ENCODE data around the gene EQTN. TPM values are rescaled to one million over a fixed set of nuclear protein-coding genes. Genes with fewer than 3 reads are reported as not detected.

Gene EQTN
- total RNA-seq, 1 donor from 2014 or later: not detected

DNA sequence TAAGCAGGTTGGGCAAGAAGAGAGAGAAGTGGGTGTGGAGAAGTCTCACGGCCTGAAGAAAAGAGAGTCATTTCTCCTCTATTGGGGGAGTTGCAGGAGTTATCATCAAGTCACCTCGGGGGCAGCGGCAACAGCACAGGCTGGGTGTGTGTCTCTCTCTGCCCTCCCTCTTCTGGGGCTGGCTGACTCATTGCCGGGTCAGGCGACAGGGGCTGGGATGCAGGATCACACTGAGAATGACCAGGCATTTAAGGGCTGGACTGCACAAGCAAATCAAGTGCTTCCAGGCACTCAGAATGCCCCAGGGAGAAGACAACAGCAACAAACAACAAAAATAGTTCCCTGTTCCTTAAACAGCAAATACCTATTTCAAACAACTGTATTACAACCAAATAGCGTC is 6.3 kb upstream of the EQTN start:
- Histone ChIP-seq H3K9me3 (ENCODE audit: control insufficient read depth in 3 of 3, low read length in 3 of 3) (no peaks in the 10 kb centered on the region), H3K9ac (ENCODE audit: low read depth in 1 of 3, low read length in 3 of 3) (no peak overlapping the region)

DNA sequence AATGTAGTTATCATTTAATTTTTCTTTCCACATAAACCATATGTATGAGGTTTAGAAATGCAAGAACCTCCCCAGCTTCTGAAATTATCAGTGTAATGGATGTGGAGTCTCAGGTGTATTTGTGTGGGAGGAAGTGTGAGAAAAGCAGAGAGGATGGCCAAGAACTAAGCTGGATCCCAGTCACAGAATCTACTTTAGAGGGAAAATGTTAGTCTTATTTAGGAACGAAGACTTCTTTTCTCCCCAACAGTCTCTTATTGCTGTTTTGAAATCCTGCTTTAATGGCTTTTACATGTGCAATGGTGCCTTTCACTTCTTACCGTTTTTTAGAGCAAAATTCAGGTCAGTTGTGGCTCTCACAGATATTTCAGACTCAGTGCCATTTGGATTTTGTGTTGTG is 3.0 kb downstream of the EQTN start:
- no peaks in the 10 kb centered on the region for H3K36me3 ChIP-seq (ENCODE audit: control insufficient read depth in 3 of 3, insufficient read depth in 3 of 3, low read length in 3 of 3)
- H3K4me3 ChIP-seq (ENCODE audit: low read length in 3 of 3): no peak overlapping the region
- no peaks in the 10 kb centered on the region for H3K4me1 ChIP-seq (ENCODE audit: control insufficient read depth in 3 of 3, insufficient read depth in 3 of 3, low read length in 3 of 3)
- no peak overlapping the region for H3K9ac ChIP-seq (ENCODE audit: low read depth in 1 of 3, low read length in 3 of 3)
- H3K9me3 ChIP-seq (ENCODE audit: control insufficient read depth in 3 of 3, low read length in 3 of 3): no peaks in the 10 kb centered on the region
- no peak overlapping the region for H3K27ac ChIP-seq (ENCODE audit: low read depth, low read length)
- H3K27me3 ChIP-seq (ENCODE audit: control insufficient read depth in 3 of 3, insufficient read depth in 3 of 3, low read length in 3 of 3): no peaks in the 10 kb centered on the region

More for the DNA sequence above, 6.3 kb upstream of the EQTN start:
- no peaks in the 10 kb centered on the region for H3K36me3 ChIP-seq (ENCODE audit: control insufficient read depth in 3 of 3, insufficient read depth in 3 of 3, low read length in 3 of 3)
- H3K27me3 ChIP-seq (ENCODE audit: control insufficient read depth in 3 of 3, insufficient read depth in 3 of 3, low read length in 3 of 3): no peaks in the 10 kb centered on the region
- H3K4me1 ChIP-seq (ENCODE audit: control insufficient read depth in 3 of 3, insufficient read depth in 3 of 3, low read length in 3 of 3): no peaks in the 10 kb centered on the region
- H3K4me3 ChIP-seq (ENCODE audit: low read length in 3 of 3): peak overlapping the region in 1 of 3 donors; percentile 17
- no peak overlapping the region for H3K27ac ChIP-seq (ENCODE audit: low read depth, low read length)

DNA sequence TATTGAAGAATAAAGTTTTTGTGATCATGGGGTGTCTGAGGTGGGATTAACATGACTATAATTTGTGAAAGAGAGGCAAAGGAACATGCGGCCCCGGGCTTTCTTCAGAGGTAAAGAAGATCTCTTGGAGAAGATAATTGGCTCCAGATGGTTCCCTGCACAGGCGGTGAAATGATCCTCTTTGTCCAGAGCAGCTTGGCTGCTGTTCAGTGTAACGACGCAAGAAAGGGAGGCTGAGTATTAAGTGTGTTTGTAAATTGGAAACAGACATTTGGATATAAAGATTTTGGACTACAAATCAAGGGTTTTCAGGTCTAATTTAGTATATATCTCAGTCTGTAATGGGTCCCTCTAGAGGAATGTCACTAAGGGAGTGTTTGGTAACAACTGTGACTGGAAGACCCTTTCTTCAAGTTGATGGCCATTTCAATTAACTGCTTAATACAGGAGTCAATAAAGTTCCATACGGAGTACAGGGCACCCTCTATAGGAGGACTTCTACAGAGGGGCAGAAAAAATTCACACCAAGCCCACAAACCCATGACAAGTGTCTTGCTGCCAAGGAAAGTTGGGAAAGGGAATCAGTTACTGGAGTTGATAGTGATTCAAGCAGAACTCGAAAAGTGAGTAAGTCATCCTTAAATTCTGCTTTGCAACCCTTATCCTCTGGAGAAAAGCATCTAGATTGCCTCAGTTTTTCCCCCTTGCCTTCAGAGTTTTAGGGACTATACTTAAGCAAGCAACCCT is 4.1 kb downstream of the EQTN start:
- peak overlapping the region; percentile 19 for H3K27ac ChIP-seq (ENCODE audit: low read depth, low read length)
- no peaks in the 10 kb centered on the region for H3K27me3 ChIP-seq (ENCODE audit: control insufficient read depth in 3 of 3, insufficient read depth in 3 of 3, low read length in 3 of 3)
- no peaks in the 10 kb centered on the region for H3K36me3 ChIP-seq (ENCODE audit: control insufficient read depth in 3 of 3, insufficient read depth in 3 of 3, low read length in 3 of 3)

DNA sequence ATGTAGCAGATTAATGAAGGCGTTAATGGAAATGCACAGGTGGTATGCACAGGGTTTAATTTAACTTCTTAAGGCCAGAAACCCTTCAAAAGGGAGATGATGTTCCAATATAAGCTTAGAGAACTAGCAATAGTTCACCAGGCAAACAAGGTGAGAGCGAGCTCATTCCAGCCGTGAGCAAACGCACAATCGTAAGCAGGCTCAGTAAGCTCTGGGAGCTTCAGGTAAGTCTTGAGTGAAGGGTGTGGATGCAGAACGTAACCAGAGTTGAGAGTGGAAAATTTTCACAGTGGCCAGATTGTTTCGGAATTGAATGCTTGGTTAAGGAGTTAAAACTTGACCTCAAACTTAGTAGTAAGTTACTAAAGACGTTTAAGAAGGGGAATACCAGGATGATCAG is 5.7 kb downstream of the EQTN start:
- H3K4me3 ChIP-seq (ENCODE audit: low read length in 3 of 3): no peak overlapping the region
- no peaks in the 10 kb centered on the region for H3K9me3 ChIP-seq (ENCODE audit: control insufficient read depth in 3 of 3, low read length in 3 of 3)
- H3K36me3 ChIP-seq (ENCODE audit: control insufficient read depth in 3 of 3, insufficient read depth in 3 of 3, low read length in 3 of 3): no peaks in the 10 kb centered on the region
- H3K9ac ChIP-seq (ENCODE audit: low read depth in 1 of 3, low read length in 3 of 3): no peak overlapping the region
- no peak overlapping the region for H3K27ac ChIP-seq (ENCODE audit: low read depth, low read length)
- no peaks in the 10 kb centered on the region for H3K4me1 ChIP-seq (ENCODE audit: control insufficient read depth in 3 of 3, insufficient read depth in 3 of 3, low read length in 3 of 3)
- H3K27me3 ChIP-seq (ENCODE audit: control insufficient read depth in 3 of 3, insufficient read depth in 3 of 3, low read length in 3 of 3): no peaks in the 10 kb centered on the region

More for the DNA sequence above, 4.1 kb downstream of the EQTN start:
- no peak overlapping the region for H3K9ac ChIP-seq (ENCODE audit: low read depth in 1 of 3, low read length in 3 of 3)
- H3K9me3 ChIP-seq (ENCODE audit: control insufficient read depth in 3 of 3, low read length in 3 of 3): no peaks in the 10 kb centered on the region
- no peak overlapping the region for H3K4me3 ChIP-seq (ENCODE audit: low read length in 3 of 3)
- H3K4me1 ChIP-seq (ENCODE audit: control insufficient read depth in 3 of 3, insufficient read depth in 3 of 3, low read length in 3 of 3): no peaks in the 10 kb centered on the region

DNA sequence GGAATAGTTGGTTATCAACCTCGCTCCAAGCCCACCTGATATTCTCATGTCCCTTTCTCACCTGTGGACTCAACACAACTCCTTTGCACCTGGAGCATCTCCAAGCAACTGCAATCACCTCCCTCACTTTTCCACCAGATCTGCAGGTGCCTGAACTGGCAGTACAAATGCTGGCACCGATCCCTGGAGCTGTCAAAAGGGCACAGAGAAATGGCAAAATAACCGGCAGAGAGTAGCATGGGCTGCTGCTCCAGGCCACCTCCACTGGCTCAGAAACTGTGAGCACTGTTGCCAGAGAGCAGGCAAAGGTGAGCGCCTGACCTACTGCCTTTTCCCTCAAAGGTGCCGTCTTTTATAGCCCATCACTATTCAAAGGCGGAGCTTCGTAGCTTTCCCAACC is 14.7 kb downstream of the EQTN start:
- H3K9me3 ChIP-seq (ENCODE audit: control insufficient read depth in 3 of 3, low read length in 3 of 3): no peaks in the 10 kb centered on the region
- no peak overlapping the region for H3K4me3 ChIP-seq (ENCODE audit: low read length in 3 of 3)
- H3K36me3 ChIP-seq (ENCODE audit: control insufficient read depth in 3 of 3, insufficient read depth in 3 of 3, low read length in 3 of 3): no peaks in the 10 kb centered on the region
- no peak overlapping the region for H3K27ac ChIP-seq (ENCODE audit: low read depth, low read length)
- H3K4me1 ChIP-seq (ENCODE audit: control insufficient read depth in 3 of 3, insufficient read depth in 3 of 3, low read length in 3 of 3): no peaks in the 10 kb centered on the region
- H3K27me3 ChIP-seq (ENCODE audit: control insufficient read depth in 3 of 3, insufficient read depth in 3 of 3, low read length in 3 of 3): no peaks in the 10 kb centered on the region
- H3K9ac ChIP-seq (ENCODE audit: low read depth in 1 of 3, low read length in 3 of 3): no peak overlapping the region

DNA sequence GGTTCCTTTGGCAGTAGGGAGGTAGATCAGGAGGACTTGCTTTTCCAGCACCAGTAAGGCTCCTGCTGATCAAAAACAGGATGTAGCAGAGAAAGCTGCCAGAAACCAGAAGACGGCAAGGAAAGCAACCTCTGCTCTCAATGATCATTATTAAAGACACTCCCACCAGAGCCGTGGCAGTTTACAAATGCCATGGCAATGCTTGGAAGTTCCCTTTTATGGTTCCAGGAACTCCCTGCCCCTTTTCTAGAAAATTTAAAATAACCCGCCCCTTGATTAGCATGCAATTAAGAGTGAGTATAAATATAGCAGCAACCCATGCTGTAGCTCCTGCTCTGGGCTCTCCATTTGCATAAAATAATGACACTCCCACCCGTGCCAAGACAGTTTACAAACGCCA is 16.1 kb downstream of the EQTN start:
- peak overlapping the region in 1 of 3 donors; percentile 24 for H3K4me3 ChIP-seq (ENCODE audit: low read length in 3 of 3)
- no peaks in the 10 kb centered on the region for H3K4me1 ChIP-seq (ENCODE audit: control insufficient read depth in 3 of 3, insufficient read depth in 3 of 3, low read length in 3 of 3)
- H3K9me3 ChIP-seq (ENCODE audit: control insufficient read depth in 3 of 3, low read length in 3 of 3): no peaks in the 10 kb centered on the region
- H3K27me3 ChIP-seq (ENCODE audit: control insufficient read depth in 3 of 3, insufficient read depth in 3 of 3, low read length in 3 of 3): no peaks in the 10 kb centered on the region
- no peak overlapping the region for H3K9ac ChIP-seq (ENCODE audit: low read depth in 1 of 3, low read length in 3 of 3)
- H3K27ac ChIP-seq (ENCODE audit: low read depth, low read length): no peak overlapping the region
- H3K36me3 ChIP-seq (ENCODE audit: control insufficient read depth in 3 of 3, insufficient read depth in 3 of 3, low read length in 3 of 3): no peaks in the 10 kb centered on the region

DNA sequence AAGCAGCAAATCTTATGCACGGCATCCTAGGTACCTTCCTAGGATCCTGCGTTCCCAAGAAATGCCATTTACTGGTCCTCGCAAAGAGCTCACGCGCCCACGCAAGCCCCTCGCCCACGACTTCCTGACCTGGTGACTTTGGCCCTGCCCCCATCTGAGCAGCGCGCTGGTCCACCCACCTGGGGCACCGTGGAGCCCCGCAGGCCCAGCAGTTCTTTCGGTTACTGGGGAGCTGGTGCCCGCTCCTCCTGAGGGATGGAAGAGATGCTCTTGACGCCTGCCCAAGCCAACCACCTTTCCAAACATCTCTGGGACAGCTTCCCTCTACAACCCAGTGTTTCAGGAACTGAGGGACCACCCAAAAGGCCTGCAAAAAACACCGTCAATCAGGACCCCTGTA is 16.7 kb downstream of the EQTN start:
- H3K4me1 ChIP-seq (ENCODE audit: control insufficient read depth in 3 of 3, insufficient read depth in 3 of 3, low read length in 3 of 3): no peaks in the 10 kb centered on the region
- H3K9ac ChIP-seq (ENCODE audit: low read depth in 1 of 3, low read length in 3 of 3): no peak overlapping the region
- no peaks in the 10 kb centered on the region for H3K36me3 ChIP-seq (ENCODE audit: control insufficient read depth in 3 of 3, insufficient read depth in 3 of 3, low read length in 3 of 3)
- H3K27me3 ChIP-seq (ENCODE audit: control insufficient read depth in 3 of 3, insufficient read depth in 3 of 3, low read length in 3 of 3): no peaks in the 10 kb centered on the region
- no peaks in the 10 kb centered on the region for H3K9me3 ChIP-seq (ENCODE audit: control insufficient read depth in 3 of 3, low read length in 3 of 3)
- no peak overlapping the region for H3K4me3 ChIP-seq (ENCODE audit: low read length in 3 of 3)
- no peak overlapping the region for H3K27ac ChIP-seq (ENCODE audit: low read depth, low read length)

DNA sequence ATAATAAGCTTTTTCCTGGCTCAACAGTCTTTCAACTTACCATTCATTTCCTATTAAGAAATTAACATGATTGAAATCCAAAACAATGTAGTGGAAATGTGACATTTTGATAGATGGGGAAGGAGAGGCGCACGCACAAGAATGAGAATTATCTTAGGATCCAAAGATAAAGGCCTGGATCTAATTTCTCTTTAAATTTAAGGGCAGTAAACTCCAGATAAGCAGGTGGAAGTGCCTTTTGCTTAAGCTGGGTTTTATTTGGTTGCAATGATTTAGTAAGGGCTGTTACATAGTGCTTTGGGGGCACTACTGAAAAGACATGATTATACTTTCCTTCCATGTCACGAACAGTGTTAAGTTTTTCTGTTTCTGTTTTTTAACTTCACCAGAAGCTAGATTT is 17.3 kb downstream of the EQTN start:
- no peak overlapping the region for H3K27ac ChIP-seq (ENCODE audit: low read depth, low read length)
- H3K27me3 ChIP-seq (ENCODE audit: control insufficient read depth in 3 of 3, insufficient read depth in 3 of 3, low read length in 3 of 3): no peaks in the 10 kb centered on the region
- H3K9ac ChIP-seq (ENCODE audit: low read depth in 1 of 3, low read length in 3 of 3): no peak overlapping the region

DNA sequence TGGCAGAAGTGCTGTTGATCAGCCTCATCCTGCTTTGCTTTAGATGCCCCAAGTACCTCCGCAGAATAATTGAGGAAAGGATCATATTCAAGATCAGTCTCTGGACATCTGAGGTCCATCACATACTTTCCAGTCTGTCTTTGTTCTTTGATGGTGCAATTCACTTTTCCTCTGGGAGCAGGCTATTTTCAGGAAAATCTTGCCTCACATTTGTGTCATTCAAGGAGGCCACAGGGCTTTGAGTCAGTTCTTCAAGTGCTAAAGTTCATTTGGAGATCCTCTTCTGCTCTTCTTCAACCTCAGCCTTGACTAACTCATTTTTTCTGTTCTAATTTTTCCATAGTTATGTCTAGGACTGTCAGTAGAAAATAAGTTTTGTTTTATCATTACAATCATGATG is 18.6 kb downstream of the EQTN start:
- H3K4me3 ChIP-seq (ENCODE audit: low read length in 3 of 3): no peak overlapping the region

More for the DNA sequence above, 17.3 kb downstream of the EQTN start:
- no peaks in the 10 kb centered on the region for H3K36me3 ChIP-seq (ENCODE audit: control insufficient read depth in 3 of 3, insufficient read depth in 3 of 3, low read length in 3 of 3)
- H3K9me3 ChIP-seq (ENCODE audit: control insufficient read depth in 3 of 3, low read length in 3 of 3): no peaks in the 10 kb centered on the region
- H3K4me3 ChIP-seq (ENCODE audit: low read length in 3 of 3): no peak overlapping the region
- H3K4me1 ChIP-seq (ENCODE audit: control insufficient read depth in 3 of 3, insufficient read depth in 3 of 3, low read length in 3 of 3): no peaks in the 10 kb centered on the region

DNA sequence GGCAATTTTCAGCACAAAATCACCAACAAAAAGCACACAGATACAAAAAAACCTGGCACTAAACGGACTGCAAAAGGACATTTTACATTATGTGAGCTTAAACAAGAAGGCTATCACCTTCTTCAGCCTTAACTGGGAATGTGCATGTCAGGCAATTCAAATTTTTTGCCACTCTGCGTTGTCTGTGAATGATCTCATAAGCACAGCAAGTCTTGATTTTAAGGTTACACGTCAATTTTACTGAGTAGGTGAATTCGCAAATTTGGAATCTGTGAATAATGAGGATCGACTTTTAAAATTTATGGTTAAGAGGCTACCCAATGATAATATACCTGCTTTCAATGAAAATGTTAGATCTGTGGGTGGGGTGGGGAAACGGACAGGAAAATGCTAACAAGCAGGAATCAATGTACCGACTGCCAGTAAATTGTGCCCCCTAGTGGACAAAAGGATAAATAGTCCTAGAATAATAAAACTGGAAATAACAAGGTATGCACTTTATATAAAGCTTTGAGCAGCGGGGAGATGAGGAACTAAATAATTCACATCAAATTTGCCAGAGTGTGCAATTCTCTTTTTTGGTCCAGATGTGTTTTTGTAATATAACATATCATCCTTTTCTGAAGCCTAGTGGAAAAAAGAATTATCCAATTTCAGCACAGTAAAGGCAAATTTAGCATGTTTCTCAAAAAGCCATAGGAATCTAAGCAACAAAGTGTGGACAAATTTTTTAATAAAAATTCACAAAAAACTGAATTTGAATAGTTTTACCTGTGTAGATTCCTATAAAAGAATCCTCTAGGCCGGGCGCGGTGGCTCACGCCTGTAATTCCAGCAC is 20.5 kb downstream of the EQTN start:
- Histone ChIP-seq H3K27me3 (ENCODE audit: control insufficient read depth in 3 of 3, insufficient read depth in 3 of 3, low read length in 3 of 3) (no peaks in the 10 kb centered on the region), H3K4me3 (ENCODE audit: low read length in 3 of 3) (peak overlapping the region in 1 of 3 donors; percentile 66), H3K9me3 (ENCODE audit: control insufficient read depth in 3 of 3, low read length in 3 of 3) (no peaks in the 10 kb centered on the region), H3K4me1 (ENCODE audit: control insufficient read depth in 3 of 3, insufficient read depth in 3 of 3, low read length in 3 of 3) (no peaks in the 10 kb centered on the region), H3K9ac (ENCODE audit: low read depth in 1 of 3, low read length in 3 of 3) (peak overlapping the region in 1 of 3 donors; percentile 4), H3K27ac (ENCODE audit: low read depth, low read length) (no peak overlapping the region), H3K36me3 (ENCODE audit: control insufficient read depth in 3 of 3, insufficient read depth in 3 of 3, low read length in 3 of 3) (no peaks in the 10 kb centered on the region)

More for the DNA sequence above, 18.6 kb downstream of the EQTN start:
- Histone ChIP-seq H3K9me3 (ENCODE audit: control insufficient read depth in 3 of 3, low read length in 3 of 3) (no peaks in the 10 kb centered on the region), H3K9ac (ENCODE audit: low read depth in 1 of 3, low read length in 3 of 3) (no peak overlapping the region), H3K36me3 (ENCODE audit: control insufficient read depth in 3 of 3, insufficient read depth in 3 of 3, low read length in 3 of 3) (no peaks in the 10 kb centered on the region), H3K4me1 (ENCODE audit: control insufficient read depth in 3 of 3, insufficient read depth in 3 of 3, low read length in 3 of 3) (no peaks in the 10 kb centered on the region), H3K27me3 (ENCODE audit: control insufficient read depth in 3 of 3, insufficient read depth in 3 of 3, low read length in 3 of 3) (no peaks in the 10 kb centered on the region), H3K27ac (ENCODE audit: low read depth, low read length) (no peak overlapping the region)
